ENCODE data around the gene TNNT3.

Gene TNNT3

DNA sequence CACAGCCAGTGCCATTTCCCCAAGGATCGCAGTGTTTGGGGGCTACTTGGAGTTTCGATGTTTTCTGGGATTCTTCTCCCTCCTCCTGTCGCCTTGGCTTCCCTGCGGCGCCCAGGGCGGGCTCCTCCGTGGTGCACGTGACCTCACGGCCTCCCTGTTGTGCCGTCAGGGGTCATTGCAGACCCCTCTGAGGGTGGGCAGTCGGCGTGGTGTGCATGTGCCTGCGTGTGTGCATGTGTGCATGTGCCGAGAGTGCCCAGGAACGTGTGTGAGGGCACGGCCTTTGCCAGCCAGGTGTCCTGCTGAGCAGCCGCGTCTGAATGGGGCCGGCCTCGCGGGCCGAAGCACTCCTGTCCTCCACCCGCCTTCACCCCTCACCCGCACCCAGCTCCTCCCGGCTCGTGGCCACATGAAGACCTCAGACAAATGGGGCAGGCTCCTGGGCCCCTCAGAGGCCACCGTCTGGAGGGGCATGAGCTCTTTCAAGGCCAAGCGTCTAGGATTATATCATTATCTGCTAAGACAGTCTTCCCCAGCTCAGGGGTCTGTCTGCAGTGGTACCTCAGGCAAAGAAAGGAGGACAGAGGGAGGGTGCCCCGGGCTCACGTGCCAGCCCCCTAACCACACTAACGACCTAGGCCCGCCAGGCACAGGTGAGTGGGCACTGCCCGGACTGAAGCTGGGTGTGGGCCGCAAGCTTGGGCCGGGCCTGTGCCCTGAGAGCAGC, 18.3 kb downstream of the TNNT3 start:
- no peak for ATAC-seq
- TF ChIP-seq ESRRG (CRISPR knock-in tag; IDR thresholded peaks at IDR 0.05) = no peak
- no peak for TF ChIP-seq PATZ1 (CRISPR knock-in tag; IDR thresholded peaks at IDR 0.05; ENCODE audit: borderline replicate concordance)
- no peak for TF ChIP-seq ZFP30 (CRISPR knock-in tag; IDR thresholded peaks at IDR 0.05)
- TF ChIP-seq ZNF565 (CRISPR knock-in tag; conservative IDR thresholded peaks at IDR 0.05; ENCODE audit: low read depth) = no peak
- no peak for TF ChIP-seq ZNF8 (CRISPR knock-in tag; IDR thresholded peaks at IDR 0.05)
- no peak for TF ChIP-seq RARB (CRISPR knock-in tag; IDR thresholded peaks at IDR 0.05)
- no peak for TF ChIP-seq BACH2 (CRISPR knock-in tag; IDR thresholded peaks at IDR 0.05; ENCODE audit: borderline replicate concordance)
- TF ChIP-seq TCF4 (CRISPR knock-in tag; IDR thresholded peaks at IDR 0.05; ENCODE audit: borderline replicate concordance) = no peak
- no peak for TF ChIP-seq SNAI2 (CRISPR knock-in tag; IDR thresholded peaks at IDR 0.05)
- TF ChIP-seq CSRNP3 (CRISPR knock-in tag; IDR thresholded peaks at IDR 0.05) = no peak
- TF ChIP-seq, protein P1, sequence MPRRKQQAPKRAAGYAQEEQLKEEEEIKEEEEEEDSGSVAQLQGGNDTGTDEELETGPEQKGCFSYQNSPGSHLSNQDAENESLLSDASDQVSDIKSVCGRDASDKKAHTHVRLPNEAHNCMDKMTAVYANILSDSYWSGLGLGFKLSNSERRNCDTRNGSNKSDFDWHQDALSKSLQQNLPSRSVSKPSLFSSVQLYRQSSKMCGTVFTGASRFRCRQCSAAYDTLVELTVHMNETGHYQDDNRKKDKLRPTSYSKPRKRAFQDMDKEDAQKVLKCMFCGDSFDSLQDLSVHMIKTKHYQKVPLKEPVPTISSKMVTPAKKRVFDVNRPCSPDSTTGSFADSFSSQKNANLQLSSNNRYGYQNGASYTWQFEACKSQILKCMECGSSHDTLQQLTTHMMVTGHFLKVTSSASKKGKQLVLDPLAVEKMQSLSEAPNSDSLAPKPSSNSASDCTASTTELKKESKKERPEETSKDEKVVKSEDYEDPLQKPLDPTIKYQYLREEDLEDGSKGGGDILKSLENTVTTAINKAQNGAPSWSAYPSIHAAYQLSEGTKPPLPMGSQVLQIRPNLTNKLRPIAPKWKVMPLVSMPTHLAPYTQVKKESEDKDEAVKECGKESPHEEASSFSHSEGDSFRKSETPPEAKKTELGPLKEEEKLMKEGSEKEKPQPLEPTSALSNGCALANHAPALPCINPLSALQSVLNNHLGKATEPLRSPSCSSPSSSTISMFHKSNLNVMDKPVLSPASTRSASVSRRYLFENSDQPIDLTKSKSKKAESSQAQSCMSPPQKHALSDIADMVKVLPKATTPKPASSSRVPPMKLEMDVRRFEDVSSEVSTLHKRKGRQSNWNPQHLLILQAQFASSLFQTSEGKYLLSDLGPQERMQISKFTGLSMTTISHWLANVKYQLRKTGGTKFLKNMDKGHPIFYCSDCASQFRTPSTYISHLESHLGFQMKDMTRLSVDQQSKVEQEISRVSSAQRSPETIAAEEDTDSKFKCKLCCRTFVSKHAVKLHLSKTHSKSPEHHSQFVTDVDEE (CRISPR knock-in tag; IDR thresholded peaks at IDR 0.05) = no peak
- no peak for TF ChIP-seq ZC3H10 (CRISPR knock-in tag; IDR thresholded peaks at IDR 0.05)
- no peak for TF ChIP-seq ISL1 (CRISPR knock-in tag; IDR thresholded peaks at IDR 0.05)
- no peak for TF ChIP-seq TOX (CRISPR knock-in tag; IDR thresholded peaks at IDR 0.05; ENCODE audit: borderline replicate concordance)
- no peak for TF ChIP-seq PPARA (CRISPR knock-in tag; IDR thresholded peaks at IDR 0.05; ENCODE audit: borderline replicate concordance)
- TF ChIP-seq ZNF70 (CRISPR knock-in tag; IDR thresholded peaks at IDR 0.05) = no peak
- no peak for TF ChIP-seq OSR1 (CRISPR knock-in tag; IDR thresholded peaks at IDR 0.05)
- no peak for TF ChIP-seq ZFP3 (CRISPR knock-in tag; IDR thresholded peaks at IDR 0.05)

DNA sequence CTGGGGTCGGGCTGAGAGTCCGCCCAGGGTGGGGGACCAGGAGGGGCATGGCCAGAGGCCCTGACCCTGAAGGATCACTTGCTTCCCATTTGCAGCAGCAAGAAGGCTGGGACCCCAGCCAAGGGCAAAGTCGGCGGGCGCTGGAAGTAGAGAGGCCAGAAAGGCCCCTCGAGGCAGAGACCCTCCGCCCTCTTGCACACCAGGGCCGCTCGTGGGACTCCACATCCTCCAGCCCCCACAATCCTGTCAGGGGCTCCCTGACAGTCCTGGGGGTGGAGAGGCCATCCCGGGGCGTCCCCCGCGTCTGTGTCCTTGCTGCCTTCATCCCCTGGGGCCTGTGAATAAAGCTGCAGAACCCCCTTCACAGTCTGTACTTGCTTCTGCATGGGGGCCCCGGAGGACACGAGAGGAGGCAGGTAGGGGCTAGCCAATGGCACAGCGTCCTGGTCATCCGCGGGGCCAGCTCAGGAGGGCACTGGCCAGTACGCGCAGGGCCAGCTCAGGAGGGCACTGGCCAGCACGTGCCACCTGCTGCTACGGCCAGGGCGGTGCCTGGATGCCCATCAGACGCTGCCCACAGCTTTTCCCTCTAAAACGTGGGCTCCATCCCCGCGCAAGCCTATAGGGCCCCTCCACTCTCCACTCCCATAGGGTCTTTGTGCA, 19.0 kb downstream of the TNNT3 start:
- no peak for TF ChIP-seq PATZ1 (CRISPR knock-in tag; IDR thresholded peaks at IDR 0.05; ENCODE audit: borderline replicate concordance)
- TF ChIP-seq SNAI2 (CRISPR knock-in tag; IDR thresholded peaks at IDR 0.05) = no peak
- TF ChIP-seq ZFP30 (CRISPR knock-in tag; IDR thresholded peaks at IDR 0.05) = no peak
- TF ChIP-seq TOX (CRISPR knock-in tag; IDR thresholded peaks at IDR 0.05; ENCODE audit: borderline replicate concordance) = no peak
- TF ChIP-seq CSRNP3 (CRISPR knock-in tag; IDR thresholded peaks at IDR 0.05) = no peak
- TF ChIP-seq ZNF565 (CRISPR knock-in tag; conservative IDR thresholded peaks at IDR 0.05; ENCODE audit: low read depth) = no peak
- TF ChIP-seq, protein P2, sequence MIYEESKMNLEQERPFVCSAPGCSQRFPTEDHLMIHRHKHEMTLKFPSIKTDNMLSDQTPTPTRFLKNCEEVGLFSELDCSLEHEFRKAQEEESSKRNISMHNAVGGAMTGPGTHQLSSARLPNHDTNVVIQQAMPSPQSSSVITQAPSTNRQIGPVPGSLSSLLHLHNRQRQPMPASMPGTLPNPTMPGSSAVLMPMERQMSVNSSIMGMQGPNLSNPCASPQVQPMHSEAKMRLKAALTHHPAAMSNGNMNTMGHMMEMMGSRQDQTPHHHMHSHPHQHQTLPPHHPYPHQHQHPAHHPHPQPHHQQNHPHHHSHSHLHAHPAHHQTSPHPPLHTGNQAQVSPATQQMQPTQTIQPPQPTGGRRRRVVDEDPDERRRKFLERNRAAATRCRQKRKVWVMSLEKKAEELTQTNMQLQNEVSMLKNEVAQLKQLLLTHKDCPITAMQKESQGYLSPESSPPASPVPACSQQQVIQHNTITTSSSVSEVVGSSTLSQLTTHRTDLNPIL (CRISPR knock-in tag; IDR thresholded peaks at IDR 0.05; ENCODE audit: low read depth) = no peak
- TF ChIP-seq, protein P3, sequence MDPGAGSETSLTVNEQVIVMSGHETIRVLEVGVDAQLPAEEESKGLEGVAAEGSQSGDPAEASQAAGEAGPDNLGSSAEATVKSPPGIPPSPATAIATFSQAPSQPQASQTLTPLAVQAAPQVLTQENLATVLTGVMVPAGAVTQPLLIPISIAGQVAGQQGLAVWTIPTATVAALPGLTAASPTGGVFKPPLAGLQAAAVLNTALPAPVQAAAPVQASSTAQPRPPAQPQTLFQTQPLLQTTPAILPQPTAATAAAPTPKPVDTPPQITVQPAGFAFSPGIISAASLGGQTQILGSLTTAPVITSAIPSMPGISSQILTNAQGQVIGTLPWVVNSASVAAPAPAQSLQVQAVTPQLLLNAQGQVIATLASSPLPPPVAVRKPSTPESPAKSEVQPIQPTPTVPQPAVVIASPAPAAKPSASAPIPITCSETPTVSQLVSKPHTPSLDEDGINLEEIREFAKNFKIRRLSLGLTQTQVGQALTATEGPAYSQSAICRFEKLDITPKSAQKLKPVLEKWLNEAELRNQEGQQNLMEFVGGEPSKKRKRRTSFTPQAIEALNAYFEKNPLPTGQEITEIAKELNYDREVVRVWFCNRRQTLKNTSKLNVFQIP (CRISPR knock-in tag; IDR thresholded peaks at IDR 0.05; ENCODE audit: borderline replicate concordance, low read depth) = no peak
- no peak for TF ChIP-seq GLIS3 (CRISPR knock-in tag; IDR thresholded peaks at IDR 0.05)
- TF ChIP-seq PPARA (CRISPR knock-in tag; IDR thresholded peaks at IDR 0.05; ENCODE audit: borderline replicate concordance) = no peak
- TF ChIP-seq ZC3H10 (CRISPR knock-in tag; IDR thresholded peaks at IDR 0.05) = no peak
- no peak for TF ChIP-seq ESRRG (CRISPR knock-in tag; IDR thresholded peaks at IDR 0.05)
- TF ChIP-seq ZNF8 (CRISPR knock-in tag; IDR thresholded peaks at IDR 0.05) = no peak
- no peak for ATAC-seq

All from SK-N-SH treated with all-trans-retinoic acid at 6 μM for 48 hours (cell line).